ENCODE measurements around the gene PGAP3. TPM values are rescaled to one million over a fixed set of nuclear protein-coding genes. Genes with fewer than 3 reads are reported as not detected.
"Not testable (repeated sequence)": the region's sequence is repeated elsewhere in the genome, so short reads cannot be mapped to it uniquely, and the experiment has no call there.

PGAP3 gene
- total RNA-seq, 1 donor: 11.1 TPM

- no peak for DNase-seq (ENCODE audit: low read depth)
- no peak for TF ChIP-seq CTCF (IDR thresholded peaks at IDR 0.05; ENCODE audit: insufficient read depth, low read length)
- H3K4me3 ChIP-seq (ENCODE audit: low read depth, low read length): peak overlapping the region; percentile 90
Measured at GRCh38 chr17:39729280-39729851, 41.5 kb upstream of the PGAP3 start.

- no peak for DNase-seq (ENCODE audit: low read depth)
- H3K4me3 ChIP-seq (ENCODE audit: low read depth, low read length): no peak overlapping the region
- no peak for TF ChIP-seq CTCF (IDR thresholded peaks at IDR 0.05; ENCODE audit: insufficient read depth, low read length)
Measured at GRCh38 chr17:39727556-39727955, 39.7 kb upstream of the PGAP3 start.

- no peak for TF ChIP-seq CTCF (IDR thresholded peaks at IDR 0.05; ENCODE audit: insufficient read depth, low read length)
- no peak for DNase-seq (ENCODE audit: low read depth)
- no peak overlapping the region for H3K4me3 ChIP-seq (ENCODE audit: low read depth, low read length)
Measured at GRCh38 chr17:39726617-39727016, 38.8 kb upstream of the PGAP3 start.

- DNase-seq (ENCODE audit: low read depth); H3K4me3 ChIP-seq (ENCODE audit: low read depth, low read length): not testable (repeated sequence)
Measured at GRCh38 chr17:39725923-39726322, 38.1 kb upstream of the PGAP3 start.

DNA sequence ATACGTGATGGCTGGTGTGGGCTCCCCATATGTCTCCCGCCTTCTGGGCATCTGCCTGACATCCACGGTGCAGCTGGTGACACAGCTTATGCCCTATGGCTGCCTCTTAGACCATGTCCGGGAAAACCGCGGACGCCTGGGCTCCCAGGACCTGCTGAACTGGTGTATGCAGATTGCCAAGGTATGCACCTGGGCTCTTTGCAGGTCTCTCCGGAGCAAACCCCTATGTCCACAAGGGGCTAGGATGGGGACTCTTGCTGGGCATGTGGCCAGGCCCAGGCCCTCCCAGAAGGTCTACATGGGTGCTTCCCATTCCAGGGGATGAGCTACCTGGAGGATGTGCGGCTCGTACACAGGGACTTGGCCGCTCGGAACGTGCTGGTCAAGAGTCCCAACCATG lies 36.9 kb upstream of the PGAP3 start:
- DNase-seq (ENCODE audit: low read depth): no peak
- TF ChIP-seq CTCF (IDR thresholded peaks at IDR 0.05; ENCODE audit: insufficient read depth, low read length): no peak
- H3K4me3 ChIP-seq (ENCODE audit: low read depth, low read length): no peak overlapping the region

- H3K4me3 ChIP-seq (ENCODE audit: low read depth, low read length): no peak overlapping the region
- DNase-seq (ENCODE audit: low read depth): no peak
- no peak for TF ChIP-seq CTCF (IDR thresholded peaks at IDR 0.05; ENCODE audit: insufficient read depth, low read length)
Measured at GRCh38 chr17:39722965-39723848, 35.4 kb upstream of the PGAP3 start.

GRCh38 chr17:39722104-39722503 lies 34.2 kb upstream of the PGAP3 start:
- DNase-seq (ENCODE audit: low read depth): no peak
- TF ChIP-seq CTCF (IDR thresholded peaks at IDR 0.05; ENCODE audit: insufficient read depth, low read length): no peak
- H3K4me3 ChIP-seq (ENCODE audit: low read depth, low read length): no peak overlapping the region
